ENCODE results near the gene STUM.

The STUM gene

DNA sequence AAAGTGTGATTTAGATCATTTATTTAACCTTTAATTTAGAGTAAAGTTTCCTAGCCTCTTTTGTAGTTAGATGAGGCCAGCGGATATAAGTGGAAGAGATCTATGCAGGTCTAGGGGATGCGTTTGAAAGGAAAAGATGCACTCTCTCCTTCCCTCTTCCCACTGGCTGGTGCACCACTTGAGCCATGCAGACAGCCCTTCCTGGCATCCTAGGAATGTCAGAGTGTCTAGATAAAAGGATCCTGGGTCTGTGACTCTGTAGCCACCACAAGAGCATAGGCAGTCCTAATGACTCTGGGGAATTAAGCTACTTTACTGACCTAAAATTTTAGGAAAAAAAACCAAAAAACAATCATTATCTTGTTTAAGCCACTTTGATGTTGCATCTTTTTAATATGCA is 16.0 kb upstream of the STUM start:
- no peak for DNase-seq

GRCh38 chr1:226533220-226533619 is 15.3 kb upstream of the STUM start:
- DNase-seq = no peak

DNA sequence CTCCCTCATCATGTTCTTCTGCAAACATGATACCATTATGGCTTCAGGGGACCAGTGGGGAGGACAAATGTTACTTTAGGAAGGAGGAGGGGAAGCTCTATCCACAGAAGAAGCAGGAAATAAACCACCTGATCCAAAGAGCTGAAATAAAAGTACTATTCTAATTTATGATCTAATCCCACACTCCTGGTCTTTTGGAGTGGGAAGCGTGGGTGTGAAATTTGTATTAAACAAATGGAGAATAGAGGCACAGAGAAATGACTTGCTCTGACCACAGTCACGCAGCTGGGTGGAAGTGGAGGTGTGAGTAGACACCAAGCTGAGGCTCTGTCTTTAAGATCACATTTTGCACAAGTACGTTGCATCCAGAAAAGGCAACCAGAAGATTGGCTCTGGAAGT is 14.5 kb upstream of the STUM start:
- no peak for DNase-seq

DNA sequence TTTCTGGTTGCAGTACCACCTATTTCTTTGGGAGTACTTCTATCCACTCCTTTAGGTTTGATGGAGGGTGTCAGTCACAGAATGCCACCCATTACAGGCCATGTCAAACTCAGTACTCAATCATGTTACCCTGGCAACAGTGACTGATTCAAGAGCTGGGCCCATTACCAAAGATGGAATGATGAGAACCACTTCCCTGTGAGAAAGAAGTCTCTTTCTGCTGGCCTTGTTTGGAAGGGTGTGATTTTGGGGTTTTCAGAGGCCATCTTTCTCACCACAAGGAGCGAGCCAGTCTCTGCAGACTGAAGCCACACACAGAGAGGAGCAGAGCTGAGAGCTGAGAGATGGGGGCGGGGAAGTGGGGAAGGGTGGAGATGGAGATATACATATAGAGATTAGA is 13.9 kb upstream of the STUM start:
- DNase-seq = no peak

GRCh38 chr1:226535666-226536065 is 12.9 kb upstream of the STUM start:
- DNase-seq = no peak

GRCh38 chr1:226541231-226541630 is 7.3 kb upstream of the STUM start:
- no peak for DNase-seq

- DNase-seq = peak in 2 of 58 donors; percentile 12 to 28
Observed at GRCh38 chr1:226541631-226542622, 6.6 kb upstream of the STUM start.

DNA sequence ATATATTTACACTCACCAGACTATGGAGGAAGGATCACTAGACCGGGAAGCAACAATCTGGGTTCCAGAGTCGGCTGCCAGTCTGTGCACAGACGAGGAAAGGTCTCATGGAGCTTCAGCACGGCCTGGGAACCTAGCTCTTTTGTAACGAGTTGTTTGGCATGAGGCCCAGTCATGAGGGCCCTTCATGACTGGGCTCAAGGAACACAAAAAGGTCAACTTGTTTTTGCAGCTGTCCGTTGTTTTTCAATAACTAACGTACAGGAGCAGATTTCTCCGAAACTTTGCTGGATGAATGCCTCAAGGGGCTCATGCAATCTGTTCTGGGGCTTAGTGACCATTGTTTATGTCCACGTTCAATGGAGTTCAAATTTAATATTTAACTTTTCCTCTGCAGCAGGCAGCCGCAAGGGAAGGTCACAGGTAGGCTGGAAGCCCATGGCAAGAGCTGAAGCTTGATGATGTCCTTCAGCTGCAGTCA is 5.9 kb upstream of the STUM start:
- DNase-seq = no peak

DNA sequence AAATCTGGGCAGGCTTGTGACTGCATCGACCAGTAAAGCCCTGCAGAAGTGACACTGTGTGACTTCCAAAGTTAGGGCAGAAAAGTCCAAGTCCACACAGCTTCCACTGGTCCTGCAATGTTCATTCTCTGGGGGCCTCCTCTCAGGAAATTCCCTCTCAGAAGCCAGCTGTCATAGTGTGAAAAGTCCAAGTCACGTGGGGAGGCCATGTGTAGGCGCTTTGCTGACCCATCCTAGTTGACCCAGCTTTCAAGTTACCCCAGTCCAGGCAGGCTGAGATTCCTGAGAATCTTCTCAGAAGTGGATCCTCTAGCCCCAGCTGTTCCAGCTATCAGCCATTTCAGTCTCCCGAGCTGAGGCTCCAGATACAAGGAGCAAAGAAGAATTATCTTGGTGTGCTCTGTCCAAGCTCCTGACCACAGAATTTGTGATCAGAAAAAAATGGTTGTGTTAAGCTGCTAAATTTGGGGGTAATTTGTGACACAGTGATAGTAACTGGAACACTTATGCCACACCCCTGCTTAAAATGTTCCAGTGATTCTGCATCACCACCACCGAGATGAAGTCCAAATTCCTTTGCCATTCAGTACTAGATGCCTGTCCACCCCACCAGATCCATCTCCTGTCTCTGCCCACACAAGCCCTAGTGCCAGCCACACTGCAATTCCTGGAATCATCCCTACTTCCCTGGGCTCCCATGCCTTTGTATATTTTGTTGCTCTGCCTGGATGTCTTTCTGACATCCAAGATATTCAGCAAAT is 2.5 kb upstream of the STUM start:
- DNase-seq = no peak

- peak in 1 of 58 donors; percentile 24 for DNase-seq
Observed at GRCh38 chr1:226546926-226547325, 1.6 kb upstream of the STUM start.

- DNase-seq = peak in 50 of 58 donors; percentile 21 to 84 (median 62)
Observed at GRCh38 chr1:226547754-226548191, 791 bp upstream of the STUM start.

DNA sequence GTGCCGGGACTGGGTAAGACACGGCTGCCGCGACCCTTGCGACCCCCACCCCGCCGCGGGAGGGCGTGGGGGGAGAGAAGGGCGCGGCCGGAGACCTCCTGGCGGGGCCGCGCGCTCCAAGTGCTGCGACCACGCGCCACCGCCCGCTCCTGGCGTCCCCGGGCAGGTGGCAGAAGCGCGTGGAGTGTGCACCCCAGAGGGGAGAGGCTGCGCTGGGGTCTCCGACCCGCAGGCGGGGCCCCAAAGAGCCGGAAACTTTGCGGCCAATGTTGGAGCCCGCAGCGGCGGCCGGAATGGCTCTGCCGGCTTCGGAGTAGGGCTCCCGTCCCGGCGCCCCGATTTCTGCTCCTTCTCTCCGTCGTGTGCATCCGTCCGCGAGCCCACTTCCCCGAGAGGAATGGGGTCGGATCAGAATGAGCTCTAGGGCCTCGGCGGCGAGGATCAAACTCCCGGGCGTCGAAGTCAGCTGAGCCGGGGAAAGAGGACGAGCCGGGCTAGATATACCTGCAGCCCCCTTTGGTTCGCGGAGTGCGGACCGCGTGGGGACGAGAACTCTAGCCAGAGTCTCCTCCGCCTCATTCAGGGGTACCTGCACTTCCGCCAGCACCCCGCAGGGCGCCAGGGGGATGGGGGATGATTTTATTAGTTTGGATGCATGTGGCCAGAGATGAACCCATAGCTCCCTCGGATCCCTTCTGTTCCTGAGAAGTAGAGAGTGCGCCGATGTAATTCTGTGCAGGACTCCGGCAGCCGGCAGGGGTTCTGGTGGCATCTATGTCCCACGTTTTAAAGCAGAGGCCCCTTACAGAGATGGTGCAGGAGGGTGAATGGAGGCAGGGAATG is 751 bp downstream of the STUM start:
- DNase-seq = peak in 1 of 58 donors; percentile 53

- DNase-seq = peak in 45 of 58 donors; percentile 13 to 81 (median 55)
Observed at GRCh38 chr1:226549937-226550671, 1.5 kb downstream of the STUM start.

DNA sequence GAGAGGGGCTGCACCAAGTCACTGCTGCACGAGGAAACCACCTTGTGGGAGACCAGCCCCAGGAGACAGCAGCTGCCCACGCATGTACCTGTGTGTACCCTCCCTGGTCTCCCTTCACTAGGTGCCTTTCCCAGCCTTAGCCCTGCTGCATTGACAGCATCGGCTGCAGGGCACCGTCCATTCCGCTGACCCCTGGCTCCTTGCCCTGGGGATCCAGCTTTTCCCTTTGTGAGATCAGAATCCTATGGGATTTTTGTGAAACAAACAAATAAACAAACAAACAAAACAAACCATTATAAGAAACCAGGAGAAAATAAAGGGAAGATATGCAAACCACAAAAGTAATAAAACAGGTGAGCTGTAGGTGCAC is 2.1 kb downstream of the STUM start:
- no peak for DNase-seq

GRCh38 chr1:226551299-226551698 is 2.7 kb downstream of the STUM start:
- peak in 8 of 58 donors; percentile 7 to 43 (median 20) for DNase-seq

DNA sequence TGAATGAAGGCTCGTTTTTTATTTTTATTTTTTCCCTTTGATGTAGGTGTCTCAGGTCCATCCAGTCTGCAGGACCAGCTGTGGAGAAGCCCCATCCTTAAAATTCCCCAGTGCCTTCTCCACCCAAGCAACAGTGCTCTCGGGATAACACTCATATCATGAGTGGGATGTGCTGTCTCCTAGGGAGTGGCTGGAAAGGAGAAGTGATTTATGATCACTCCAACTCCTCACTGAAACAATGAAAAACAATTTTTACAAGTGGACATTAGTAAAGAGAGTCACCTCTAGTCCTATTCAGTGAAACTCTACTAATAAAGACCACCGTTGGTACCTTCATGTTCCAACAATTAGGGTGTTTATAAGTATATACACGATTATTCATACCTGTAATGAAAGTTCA is 3.5 kb downstream of the STUM start:
- no peak for DNase-seq

DNA sequence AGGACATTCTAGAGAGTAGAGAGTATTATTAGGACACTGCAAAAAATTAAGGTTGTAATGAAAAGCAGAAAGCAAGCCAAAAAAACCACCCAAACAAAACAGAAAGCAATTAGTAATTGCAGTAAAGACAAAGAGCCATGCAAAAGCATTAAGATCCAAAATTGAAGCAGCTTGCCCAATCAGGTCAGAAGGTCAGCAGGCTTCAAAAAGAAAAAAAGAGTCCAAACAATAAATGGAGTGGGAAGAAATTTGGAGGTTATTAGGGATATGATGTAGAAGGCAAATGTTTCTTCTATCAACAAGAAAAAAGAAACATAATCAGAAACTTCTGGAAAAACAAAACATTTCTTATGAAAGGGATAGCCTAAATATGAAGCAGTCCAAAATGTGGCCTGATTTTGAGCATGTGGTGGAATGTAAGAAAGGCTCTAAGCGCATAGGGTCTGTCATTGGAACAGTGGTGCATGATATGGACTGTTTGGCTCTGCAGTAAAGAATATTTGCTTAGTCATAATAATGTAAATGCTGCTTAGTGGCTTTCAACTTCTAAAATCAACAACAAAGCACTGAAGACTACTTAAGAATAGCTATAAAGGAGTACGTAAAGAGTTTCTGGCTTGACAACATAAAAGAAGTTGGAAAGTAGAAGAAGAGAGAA is 4.8 kb downstream of the STUM start:
- DNase-seq = no peak

DNA sequence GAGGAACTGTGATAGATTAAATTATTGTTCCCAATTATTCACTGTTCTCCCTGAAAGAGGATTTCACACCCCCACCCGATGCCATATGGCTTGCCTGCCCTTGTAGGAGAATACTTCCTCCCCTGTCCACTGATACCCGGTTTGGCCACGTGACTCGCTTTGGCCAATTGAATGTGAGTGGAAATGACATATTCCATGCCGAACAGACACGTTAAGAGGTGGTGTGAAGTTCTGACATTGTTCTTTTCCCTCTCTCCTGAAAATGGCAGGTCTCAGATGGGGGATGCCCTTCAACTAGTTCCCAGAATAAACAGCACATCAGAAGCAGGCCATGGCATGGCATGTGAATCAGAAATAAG is 5.3 kb downstream of the STUM start:
- DNase-seq = no peak

DNA sequence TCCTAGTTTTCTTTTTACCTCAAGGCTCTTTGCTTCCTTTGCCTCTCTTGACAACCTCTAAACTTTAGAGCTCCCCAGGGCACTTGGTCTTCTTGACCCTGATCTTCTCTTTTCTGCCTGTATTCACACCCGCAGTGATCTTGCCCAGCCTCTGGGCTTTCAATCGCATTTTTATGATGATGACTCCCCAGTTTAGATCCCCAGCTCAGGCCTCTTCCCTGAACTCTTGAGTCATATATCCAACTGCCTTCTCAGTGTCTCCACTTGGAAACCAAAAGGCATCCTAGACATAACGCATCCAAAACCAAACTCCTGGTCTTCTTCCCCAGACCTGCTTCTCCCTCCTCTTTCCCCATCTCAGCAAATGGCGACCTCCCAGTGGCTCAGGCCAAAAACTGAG is 6.5 kb downstream of the STUM start:
- DNase-seq = no peak

- no peak for DNase-seq
Observed at GRCh38 chr1:226557424-226557823, 8.9 kb downstream of the STUM start.
